Testis (tissue), 3 donors: ENCODE data around the gene ZSCAN21. TPM values are rescaled to one million over a fixed set of nuclear protein-coding genes. Genes with fewer than 3 reads are reported as not detected.

Experiments
- DNase-seq: peaks from one replicate; pipeline ENCODE4 v3.0.0-alpha.2; 2019
- H3K27ac ChIP-seq, 2 donors: fragments of 200-600 bp; sonication (generic); one replicate each; pipeline ENCODE4 v1.5.1; 2019
- H3K27me3 ChIP-seq: fragments of 200-600 bp; sonication (generic); one replicate; pipeline ENCODE4 v1.5.1; 2019
- H3K36me3 ChIP-seq: fragments of 200-600 bp; sonication (generic); one replicate; pipeline ENCODE4 v1.5.1; 2017; ENCODE audit warnings: low read depth; ENCODE audit errors: missing control alignments
- H3K4me1 ChIP-seq: fragments of 200-600 bp; sonication (generic); one replicate; pipeline ENCODE4 v1.5.1; 2019
- H3K4me3 ChIP-seq, 2 donors: fragments of 200-600 bp; sonication (generic); one replicate each; pipeline ENCODE4 v1.5.1; 2017 to 2019
- H3K9me3 ChIP-seq: fragments of 200-600 bp; sonication (generic); one replicate; pipeline ENCODE4 v1.5.1; 2017
- POLR2A ChIP-seq: fragments of 450-650 bp; IDR thresholded peaks from one replicate; pipeline ENCODE4 v1.6.1; 2017; ENCODE audit warnings: antibody characterized with exemption, mild to moderate bottlenecking, moderate library complexity
- whole genome bisulfite sequencing, 2 donors: methylation state at CpG; one replicate each; pipeline ENCODE4 v1.1.5; 2018; 5-methylcytosine and 5-hydroxymethylcytosine counted together
- intact Hi-C: fragments of 100-400 bp; cut with DNase I; formaldehyde crosslinking; loops from one replicate; pipeline ENCODE4 v1.15.1; 2023; ENCODE audit warnings: low total_unique reads
- polyA plus RNA-seq: library from polyadenylated mRNA; stranded (reverse); fragments of 350-450 nt; fragmentation: Illumina TruSeq; extraction: RNeasy Lipid Tissue Mini Kit (QIAGEN cat#74804); gene quantifications from one replicate; pipeline ENCODE4 v1.2.3, GENCODE V29; 2014; ENCODE audit warnings: low read depth, low replicate concordance; ENCODE audit not compliant: insufficient read depth
- total RNA-seq, 2 donors: library from RNA; depleted of rRNA; stranded (reverse); fragments of >200 nt; gene quantifications; one replicate each; pipeline ENCODE4 v1.2.3, GENCODE V29; 2016
- TF ChIP-seq, protein P1 (sequence below), 3 experiments: fragments of 450-650 bp in 2 of 3; fragments of 200-600 bp in 1 of 3; sonication (generic) in 1 of 3; IDR thresholded peaks; one replicate each; pipeline ENCODE4 v1.5.1; 2016 to 2019; ENCODE audit warnings: antibody characterized with exemption in 3 of 3, mild to moderate bottlenecking in 2 of 3, moderate library complexity in 1 of 3

ZSCAN21 gene
- total and polyA plus RNA-seq, 3 donors from 2014 or later = 21.3 to 50.3 (median 36.3) TPM

DNA sequence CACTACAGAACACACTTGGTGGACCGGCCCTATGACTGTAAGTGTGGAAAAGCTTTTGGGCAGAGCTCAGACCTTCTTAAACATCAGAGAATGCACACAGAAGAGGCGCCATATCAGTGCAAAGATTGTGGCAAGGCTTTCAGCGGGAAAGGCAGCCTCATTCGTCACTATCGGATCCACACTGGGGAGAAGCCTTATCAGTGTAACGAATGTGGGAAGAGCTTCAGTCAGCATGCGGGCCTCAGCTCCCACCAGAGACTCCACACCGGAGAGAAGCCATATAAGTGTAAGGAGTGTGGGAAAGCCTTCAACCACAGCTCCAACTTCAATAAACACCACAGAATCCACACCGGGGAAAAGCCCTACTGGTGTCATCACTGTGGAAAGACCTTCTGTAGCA, 14.6 kb downstream of the ZSCAN21 start:
- no peak for DNase-seq
- WGBS, 2 donors = 86 to 87% methylated on average over 9 of the region's 9 CpGs
- Histone ChIP-seq H3K4me3 (no peak overlapping the region), H3K9me3 (no peaks in the 10 kb centered on the region), H3K27ac (no peak overlapping the region), H3K27me3 (no peaks in the 10 kb centered on the region), H3K4me1 (peaks cover 4% of the 10 kb centered on the region), H3K36me3 (peaks cover 3% of the 10 kb centered on the region)
- intact Hi-C loops = no loop called here
- TF ChIP-seq, protein P1, sequence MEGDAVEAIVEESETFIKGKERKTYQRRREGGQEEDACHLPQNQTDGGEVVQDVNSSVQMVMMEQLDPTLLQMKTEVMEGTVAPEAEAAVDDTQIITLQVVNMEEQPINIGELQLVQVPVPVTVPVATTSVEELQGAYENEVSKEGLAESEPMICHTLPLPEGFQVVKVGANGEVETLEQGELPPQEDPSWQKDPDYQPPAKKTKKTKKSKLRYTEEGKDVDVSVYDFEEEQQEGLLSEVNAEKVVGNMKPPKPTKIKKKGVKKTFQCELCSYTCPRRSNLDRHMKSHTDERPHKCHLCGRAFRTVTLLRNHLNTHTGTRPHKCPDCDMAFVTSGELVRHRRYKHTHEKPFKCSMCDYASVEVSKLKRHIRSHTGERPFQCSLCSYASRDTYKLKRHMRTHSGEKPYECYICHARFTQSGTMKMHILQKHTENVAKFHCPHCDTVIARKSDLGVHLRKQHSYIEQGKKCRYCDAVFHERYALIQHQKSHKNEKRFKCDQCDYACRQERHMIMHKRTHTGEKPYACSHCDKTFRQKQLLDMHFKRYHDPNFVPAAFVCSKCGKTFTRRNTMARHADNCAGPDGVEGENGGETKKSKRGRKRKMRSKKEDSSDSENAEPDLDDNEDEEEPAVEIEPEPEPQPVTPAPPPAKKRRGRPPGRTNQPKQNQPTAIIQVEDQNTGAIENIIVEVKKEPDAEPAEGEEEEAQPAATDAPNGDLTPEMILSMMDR (IDR thresholded peaks at IDR 0.05) = no peak
- no peak for TF ChIP-seq POLR2A

DNA sequence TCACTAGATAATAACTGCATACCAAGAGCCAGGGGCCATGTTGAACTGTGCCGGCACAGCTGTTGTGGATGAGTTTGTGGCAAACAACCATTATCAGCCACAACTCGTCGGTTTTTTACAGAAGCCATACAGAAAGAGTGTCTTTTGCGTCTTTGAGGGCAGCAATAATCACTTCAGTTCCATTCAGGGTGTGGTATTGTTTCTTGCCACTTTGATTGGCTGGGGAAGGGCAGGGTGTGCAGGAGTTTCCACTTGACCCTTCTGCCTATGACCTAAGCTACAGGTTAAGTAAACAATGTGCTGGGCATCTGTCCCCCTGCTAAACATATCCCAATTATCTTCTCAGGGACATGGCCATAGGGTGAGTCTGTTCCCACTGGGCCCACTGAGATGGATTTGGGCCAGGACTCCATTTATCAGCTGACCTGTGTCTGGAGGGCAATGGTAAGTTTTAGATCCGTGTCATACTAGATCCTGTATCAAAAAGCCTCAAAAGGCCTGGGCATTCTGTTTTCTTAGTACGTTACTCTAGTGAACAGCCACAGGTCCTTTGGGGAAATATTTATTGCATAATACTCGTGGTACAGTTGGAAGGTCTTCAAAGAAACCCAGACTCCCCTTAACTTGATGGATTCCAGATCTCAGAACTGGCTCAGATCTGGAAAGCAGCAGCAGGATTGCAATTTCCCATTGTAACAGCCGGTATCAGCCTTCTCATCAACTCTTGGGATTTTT, 16.0 kb downstream of the ZSCAN21 start:
- DNase-seq = no peak
- WGBS, 2 donors = 50 to 64% methylated on average over 8 of the region's 8 CpGs
- intact Hi-C loops = no loop called here
- Histone ChIP-seq H3K9me3 (no peaks in the 10 kb centered on the region), H3K36me3 (peaks cover 3% of the 10 kb centered on the region), H3K27ac (no peak overlapping the region), H3K4me1 (peaks cover 4% of the 10 kb centered on the region), H3K27me3 (no peaks in the 10 kb centered on the region), H3K4me3 (no peak overlapping the region)
- TF ChIP-seq, protein P1 (IDR thresholded peaks at IDR 0.05) = no peak
- no peak for TF ChIP-seq POLR2A

DNA sequence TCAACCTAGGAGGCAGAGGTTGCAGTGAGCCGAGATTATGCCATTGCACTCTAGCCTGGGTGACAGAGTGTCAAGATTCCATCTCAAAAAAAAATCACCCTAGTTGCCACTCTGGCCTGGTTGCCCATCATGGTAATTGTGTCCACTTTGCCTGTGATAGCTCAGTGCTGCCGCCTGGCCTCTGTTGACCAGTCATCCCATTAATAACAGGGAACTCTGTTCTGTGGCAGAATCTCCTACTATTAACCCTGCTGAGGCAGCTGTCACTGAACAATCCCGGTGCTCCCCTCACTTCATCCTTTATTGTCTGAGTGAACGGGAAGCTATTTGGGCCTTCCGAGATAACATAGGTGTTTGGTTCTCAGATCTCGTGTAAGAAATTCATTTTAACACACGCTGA, 17.4 kb downstream of the ZSCAN21 start:
- Histone ChIP-seq H3K27me3 (no peaks in the 10 kb centered on the region), H3K4me1 (peaks cover 4% of the 10 kb centered on the region), H3K27ac (no peak overlapping the region), H3K36me3 (peaks cover 9% of the 10 kb centered on the region), H3K4me3 (no peak overlapping the region), H3K9me3 (no peaks in the 10 kb centered on the region)
- TF ChIP-seq POLR2A = no peak
- TF ChIP-seq, protein P1 (IDR thresholded peaks at IDR 0.05) = no peak
- intact Hi-C loops = no loop called here
- DNase-seq = no peak
- 90% methylated on average over 7 of the region's 7 CpGs for WGBS, 2 donors

DNA sequence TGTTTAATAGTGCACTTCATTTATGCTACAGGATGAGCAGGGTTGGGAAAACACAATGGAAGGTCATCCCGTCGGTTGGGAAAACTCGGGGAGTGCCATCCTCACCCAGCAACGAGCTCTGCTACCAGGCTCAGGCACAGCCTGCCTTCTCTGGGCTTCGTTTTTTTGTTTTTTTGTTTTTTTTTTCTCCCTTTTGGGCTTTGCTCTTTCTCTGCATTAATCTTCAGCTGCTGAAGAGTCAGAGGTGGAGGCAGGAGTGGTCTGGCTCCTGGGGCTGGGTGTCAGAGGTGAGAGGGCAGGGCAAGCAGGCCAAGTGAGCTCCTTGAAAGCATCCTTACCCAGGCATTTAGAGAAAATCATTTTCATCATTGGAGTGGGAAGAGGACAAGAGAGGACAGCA, 20.4 kb downstream of the ZSCAN21 start:
- TF ChIP-seq, protein P1 (IDR thresholded peaks at IDR 0.05) = no peak
- TF ChIP-seq POLR2A = no peak
- H3K4me1 ChIP-seq = peaks cover 4% of the 10 kb centered on the region
- H3K4me3 ChIP-seq = no peak overlapping the region
- no peaks in the 10 kb centered on the region for H3K9me3 ChIP-seq
- 94 to 98% methylated on average over 5 of the region's 5 CpGs for WGBS, 2 donors
- intact Hi-C loops = no loop called here
- H3K27me3 ChIP-seq = no peaks in the 10 kb centered on the region
- H3K36me3 ChIP-seq = peaks cover 11% of the 10 kb centered on the region
- H3K27ac ChIP-seq = no peak overlapping the region
- DNase-seq = no peak
